ENCODE measurements around the gene RPL38.
A peak's percentile ranks its signal among the peaks of the same experiment; 100 is the strongest.

Gene RPL38

DNA sequence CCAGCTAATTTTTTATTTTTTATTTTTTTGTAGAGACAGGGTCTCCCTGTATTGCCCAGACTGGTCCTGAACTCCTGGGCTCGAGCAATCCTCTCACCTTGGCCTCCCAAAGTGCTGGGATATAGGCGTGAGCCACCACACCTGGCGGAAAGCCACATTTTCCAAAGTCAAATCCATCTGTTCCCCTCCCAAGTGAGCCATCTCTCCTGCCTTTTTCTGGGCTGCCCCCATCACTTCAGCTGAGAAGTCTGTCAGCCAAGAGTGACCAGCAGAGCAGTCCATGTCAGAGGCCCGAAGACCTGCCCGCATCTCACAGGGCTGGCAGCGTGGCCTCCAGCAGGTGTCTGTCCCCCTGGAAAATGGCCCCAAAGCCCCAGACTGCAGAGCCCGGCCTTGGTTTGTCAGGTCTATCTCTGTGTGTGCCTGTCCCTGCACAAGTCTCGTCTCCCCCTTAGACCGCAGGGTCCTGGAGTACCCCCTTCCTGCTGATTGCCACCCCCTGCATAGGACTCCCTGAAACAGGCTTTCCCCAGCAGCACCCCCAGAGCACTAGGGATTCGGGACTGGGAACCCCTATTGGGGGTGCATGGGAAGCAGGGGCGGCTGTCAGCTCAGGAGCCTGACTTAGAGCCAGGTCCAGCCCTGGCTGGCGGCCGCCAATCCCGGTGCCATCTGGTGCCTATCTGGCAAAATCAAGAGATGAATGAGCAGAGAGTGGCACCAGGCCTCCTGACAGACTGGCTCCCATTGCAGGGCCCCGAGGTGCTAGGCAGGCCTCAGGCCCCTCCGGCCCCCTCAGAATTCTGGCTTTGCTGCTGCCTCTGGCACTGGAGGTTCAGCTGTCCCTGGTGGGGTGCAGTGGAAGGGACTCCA, 17.7 kb downstream of the RPL38 start:
- no peaks in the 10 kb centered on the region for H3K9me3 Mint-ChIP-seq
- H3K36me3 Mint-ChIP-seq (ENCODE audit: low read depth): peaks cover 5% of the 10 kb centered on the region
- H3K27me3 Mint-ChIP-seq (ENCODE audit: low read depth): no peaks in the 10 kb centered on the region
- no peak overlapping the region for H3K4me3 Mint-ChIP-seq
- no peak overlapping the region for H3K27ac Mint-ChIP-seq
- no peaks in the 10 kb centered on the region for H3K4me1 Mint-ChIP-seq (ENCODE audit: low read depth)

DNA sequence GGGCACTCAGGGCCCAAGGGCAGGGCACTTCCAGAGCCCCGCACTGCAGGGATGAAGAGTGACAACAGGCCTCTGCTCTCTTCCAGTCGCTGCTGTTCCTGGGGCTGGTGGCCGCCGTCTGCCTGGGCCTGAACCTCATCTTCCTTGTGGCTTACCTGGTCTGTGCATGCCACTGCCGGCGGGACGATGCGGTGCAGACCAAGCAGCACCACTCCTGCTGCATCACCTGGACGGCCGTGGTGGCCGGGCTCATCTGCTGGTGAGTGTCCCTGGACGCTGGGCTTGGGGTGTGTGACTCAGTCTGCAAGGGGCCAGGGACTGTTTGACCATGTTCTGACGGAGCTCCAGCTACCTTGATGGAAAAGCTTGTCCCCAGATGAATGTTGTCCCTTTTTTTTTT, 18.9 kb downstream of the RPL38 start:
- H3K4me1 Mint-ChIP-seq (ENCODE audit: low read depth): no peaks in the 10 kb centered on the region
- H3K4me3 Mint-ChIP-seq: no peak overlapping the region
- H3K9me3 Mint-ChIP-seq: no peaks in the 10 kb centered on the region
- no peak overlapping the region for H3K27ac Mint-ChIP-seq
- H3K27me3 Mint-ChIP-seq (ENCODE audit: low read depth): no peaks in the 10 kb centered on the region
- peaks cover 5% of the 10 kb centered on the region for H3K36me3 Mint-ChIP-seq (ENCODE audit: low read depth)

DNA sequence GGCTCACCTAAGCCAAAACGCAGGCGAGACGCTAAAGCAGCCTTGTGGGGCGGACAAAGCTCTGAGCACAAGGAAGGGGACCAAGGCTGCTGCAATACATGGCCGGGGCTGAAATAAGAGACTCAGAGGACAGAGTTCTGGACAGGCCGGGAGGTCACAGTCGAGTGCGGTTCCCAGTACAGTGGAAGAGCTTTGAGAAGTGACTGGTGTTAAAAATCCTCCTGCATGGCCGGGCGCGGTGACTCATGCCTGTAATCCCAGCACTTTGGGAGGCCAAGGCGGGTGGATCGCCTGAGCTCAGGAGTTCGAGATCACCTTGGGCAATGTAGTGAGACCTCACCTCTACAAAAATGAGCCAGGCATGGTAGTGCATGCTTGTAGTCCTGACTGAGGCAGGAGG, 20.4 kb downstream of the RPL38 start:
- no peak overlapping the region for H3K27ac Mint-ChIP-seq
- H3K36me3 Mint-ChIP-seq (ENCODE audit: low read depth): peaks cover 5% of the 10 kb centered on the region
- no peaks in the 10 kb centered on the region for H3K4me1 Mint-ChIP-seq (ENCODE audit: low read depth)
- H3K9me3 Mint-ChIP-seq: no peaks in the 10 kb centered on the region
- no peaks in the 10 kb centered on the region for H3K27me3 Mint-ChIP-seq (ENCODE audit: low read depth)
- no peak overlapping the region for H3K4me3 Mint-ChIP-seq

DNA sequence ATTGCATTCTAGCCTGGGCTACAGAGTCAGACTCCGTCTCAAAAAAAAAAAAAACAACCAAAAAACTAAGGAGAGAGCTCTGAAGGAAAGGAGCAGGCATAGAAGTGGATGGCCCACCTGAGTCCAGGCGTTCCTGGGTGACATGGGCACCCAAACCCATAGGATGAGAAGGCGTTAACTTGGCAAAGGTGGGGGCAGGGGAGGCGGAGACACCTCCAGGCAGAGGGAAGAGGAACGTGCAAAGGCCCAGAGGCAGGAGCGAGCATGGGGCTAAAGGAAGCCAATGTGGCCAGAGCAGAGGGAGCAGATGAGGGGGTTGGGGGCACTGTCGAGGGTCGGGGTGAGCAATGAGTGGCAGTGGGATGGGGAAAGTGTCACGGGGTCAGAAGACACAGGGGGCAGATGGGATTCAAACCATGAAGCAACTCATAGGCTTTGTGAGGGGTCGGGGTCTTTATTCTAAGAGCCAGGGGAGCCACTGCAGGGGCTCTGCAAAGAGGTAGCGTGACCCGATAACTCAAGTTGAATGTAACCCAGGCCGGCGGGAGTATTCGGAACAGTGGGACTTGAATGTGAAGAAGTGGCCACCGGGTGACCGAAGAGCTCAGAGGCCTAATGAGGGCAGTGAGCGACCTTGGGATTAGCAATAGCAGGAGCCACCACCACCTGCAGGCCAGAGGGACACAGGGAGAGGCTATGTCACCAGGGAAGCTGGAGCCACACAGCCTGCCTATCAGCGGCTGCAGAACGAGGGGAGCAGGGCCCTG, 21.7 kb downstream of the RPL38 start:
- Mint-ChIP-seq H3K27me3 (ENCODE audit: low read depth) (no peaks in the 10 kb centered on the region), H3K9me3 (no peaks in the 10 kb centered on the region), H3K4me3 (no peak overlapping the region), H3K27ac (no peak overlapping the region), H3K4me1 (ENCODE audit: low read depth) (no peaks in the 10 kb centered on the region), H3K36me3 (ENCODE audit: low read depth) (peaks cover 3% of the 10 kb centered on the region)

DNA sequence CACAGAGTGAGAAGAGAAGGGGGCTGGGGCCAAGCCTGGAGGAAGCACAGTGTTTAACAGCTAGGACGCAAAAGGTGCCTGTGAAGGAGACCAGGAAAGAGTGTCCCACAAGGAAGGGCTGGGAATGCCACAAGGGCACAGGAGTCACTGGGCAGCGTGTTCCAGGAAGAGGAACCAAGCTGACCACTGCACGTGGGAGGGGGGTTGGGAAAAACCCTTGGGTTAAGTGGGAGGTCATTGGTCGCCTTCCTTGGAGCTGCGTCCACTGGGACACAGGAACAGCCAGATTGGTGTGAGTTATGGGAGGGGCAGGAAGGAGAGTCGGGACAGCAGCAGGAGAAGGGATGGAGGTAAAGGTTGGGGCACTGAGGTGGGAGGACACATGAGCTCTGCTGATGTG, 22.8 kb downstream of the RPL38 start:
- Mint-ChIP-seq H3K4me1 (ENCODE audit: low read depth) (no peaks in the 10 kb centered on the region), H3K27me3 (ENCODE audit: low read depth) (no peaks in the 10 kb centered on the region), H3K27ac (peak overlapping the region; percentile 50), H3K4me3 (no peak overlapping the region), H3K36me3 (ENCODE audit: low read depth) (peaks cover 4% of the 10 kb centered on the region), H3K9me3 (no peaks in the 10 kb centered on the region)

DNA sequence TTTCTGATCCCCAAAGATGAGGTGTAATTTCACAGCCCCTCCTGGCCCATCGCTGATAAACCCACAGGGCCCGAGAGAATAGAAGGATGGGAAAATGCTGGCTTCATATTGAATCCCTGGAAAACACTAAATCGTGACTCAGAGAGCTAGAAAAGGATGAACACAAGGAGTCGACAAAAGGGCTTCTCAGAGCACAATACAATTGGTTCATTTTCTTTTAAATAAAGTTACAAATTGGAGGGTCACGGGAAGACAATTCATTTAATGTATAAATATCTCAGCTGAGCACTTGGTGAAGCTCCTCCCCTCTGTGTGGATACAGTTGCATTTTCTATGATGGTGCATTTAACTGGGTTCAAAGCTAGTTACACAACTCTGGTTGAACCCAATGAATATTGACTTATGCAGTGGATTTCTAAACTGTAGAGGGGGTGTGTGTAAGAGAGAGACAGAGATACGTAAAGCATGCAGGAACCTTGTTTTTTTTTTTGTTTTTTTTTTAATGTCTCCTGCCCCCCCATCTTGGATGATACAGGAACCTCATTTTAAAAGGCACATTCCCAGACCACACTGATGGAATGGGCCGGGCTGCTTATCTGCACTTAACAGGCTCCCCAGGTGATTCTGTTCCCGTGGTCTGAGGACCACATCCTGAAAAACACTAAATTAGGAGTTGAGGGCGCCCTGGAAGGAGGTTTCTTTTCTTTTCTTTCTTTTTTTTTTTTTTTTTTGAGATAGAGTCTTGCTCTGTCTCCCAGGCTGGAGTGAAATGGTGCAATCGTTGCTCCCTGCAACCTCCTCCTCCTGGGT, 24.0 kb downstream of the RPL38 start:
- no peaks in the 10 kb centered on the region for H3K9me3 Mint-ChIP-seq
- H3K27ac Mint-ChIP-seq: no peak overlapping the region
- no peaks in the 10 kb centered on the region for H3K27me3 Mint-ChIP-seq (ENCODE audit: low read depth)
- peaks cover 4% of the 10 kb centered on the region for H3K36me3 Mint-ChIP-seq (ENCODE audit: low read depth)
- no peak overlapping the region for H3K4me3 Mint-ChIP-seq
- no peaks in the 10 kb centered on the region for H3K4me1 Mint-ChIP-seq (ENCODE audit: low read depth)

DNA sequence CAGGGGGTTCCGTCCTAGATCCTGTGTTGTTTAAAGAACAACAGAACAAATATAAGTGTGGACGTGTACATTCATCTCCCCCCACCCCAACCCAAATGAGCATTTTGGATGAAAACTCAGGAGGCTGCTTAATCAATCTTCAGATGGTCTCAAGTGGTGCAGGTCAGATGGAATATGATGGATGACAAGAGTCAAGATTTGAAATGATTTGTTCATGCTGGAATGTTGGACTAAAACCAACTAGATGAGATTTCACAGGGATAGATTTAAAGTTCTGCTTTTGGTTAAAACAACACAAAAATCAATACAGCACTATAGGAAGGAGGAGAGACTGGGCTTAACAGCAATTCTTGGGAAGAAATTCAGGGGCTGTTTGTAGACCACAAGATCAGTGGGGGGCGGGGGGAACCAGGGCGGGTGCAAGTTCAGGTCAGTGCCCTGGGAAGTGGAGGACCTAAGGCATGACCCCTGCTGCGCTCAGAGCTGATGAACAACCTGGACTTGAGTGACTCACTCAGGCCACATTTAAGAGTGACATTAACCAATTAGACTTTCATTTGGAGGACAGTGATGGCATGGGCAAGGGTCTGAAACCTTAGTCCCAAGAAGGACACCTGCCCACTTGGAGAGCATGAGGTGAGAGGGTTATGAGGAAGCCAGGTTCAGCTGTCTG, 25.0 kb downstream of the RPL38 start:
- Mint-ChIP-seq H3K27ac (no peak overlapping the region), H3K27me3 (ENCODE audit: low read depth) (no peaks in the 10 kb centered on the region)

DNA sequence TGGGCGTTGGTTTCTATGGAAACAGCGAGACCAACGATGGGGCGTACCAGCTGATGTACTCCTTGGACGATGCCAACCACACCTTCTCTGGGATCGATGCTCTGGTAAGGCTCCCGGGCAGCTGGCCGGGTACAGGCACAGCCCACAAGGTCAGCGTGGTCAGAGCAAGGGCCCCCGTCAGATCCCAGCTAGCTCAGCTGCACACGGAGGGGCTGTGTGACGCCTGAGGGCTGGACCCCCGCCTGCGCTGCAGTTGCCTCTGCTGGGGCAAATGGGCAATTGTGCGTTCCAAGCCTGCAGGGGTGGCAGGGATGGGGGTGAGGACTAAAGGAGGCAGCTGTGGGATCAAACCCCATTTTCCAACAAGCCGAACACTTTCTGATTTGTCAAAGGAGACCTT, 27.4 kb downstream of the RPL38 start:
- no peaks in the 10 kb centered on the region for H3K27me3 Mint-ChIP-seq (ENCODE audit: low read depth)
- H3K9me3 Mint-ChIP-seq: no peaks in the 10 kb centered on the region
- no peak overlapping the region for H3K27ac Mint-ChIP-seq
- H3K36me3 Mint-ChIP-seq (ENCODE audit: low read depth): peaks cover 1% of the 10 kb centered on the region
- no peak overlapping the region for H3K4me3 Mint-ChIP-seq
- H3K4me1 Mint-ChIP-seq (ENCODE audit: low read depth): peaks cover 2% of the 10 kb centered on the region

More for the DNA sequence above, 25.0 kb downstream of the RPL38 start:
- Mint-ChIP-seq H3K36me3 (ENCODE audit: low read depth) (peaks cover 4% of the 10 kb centered on the region), H3K4me1 (ENCODE audit: low read depth) (no peaks in the 10 kb centered on the region), H3K9me3 (no peaks in the 10 kb centered on the region), H3K4me3 (no peak overlapping the region)

DNA sequence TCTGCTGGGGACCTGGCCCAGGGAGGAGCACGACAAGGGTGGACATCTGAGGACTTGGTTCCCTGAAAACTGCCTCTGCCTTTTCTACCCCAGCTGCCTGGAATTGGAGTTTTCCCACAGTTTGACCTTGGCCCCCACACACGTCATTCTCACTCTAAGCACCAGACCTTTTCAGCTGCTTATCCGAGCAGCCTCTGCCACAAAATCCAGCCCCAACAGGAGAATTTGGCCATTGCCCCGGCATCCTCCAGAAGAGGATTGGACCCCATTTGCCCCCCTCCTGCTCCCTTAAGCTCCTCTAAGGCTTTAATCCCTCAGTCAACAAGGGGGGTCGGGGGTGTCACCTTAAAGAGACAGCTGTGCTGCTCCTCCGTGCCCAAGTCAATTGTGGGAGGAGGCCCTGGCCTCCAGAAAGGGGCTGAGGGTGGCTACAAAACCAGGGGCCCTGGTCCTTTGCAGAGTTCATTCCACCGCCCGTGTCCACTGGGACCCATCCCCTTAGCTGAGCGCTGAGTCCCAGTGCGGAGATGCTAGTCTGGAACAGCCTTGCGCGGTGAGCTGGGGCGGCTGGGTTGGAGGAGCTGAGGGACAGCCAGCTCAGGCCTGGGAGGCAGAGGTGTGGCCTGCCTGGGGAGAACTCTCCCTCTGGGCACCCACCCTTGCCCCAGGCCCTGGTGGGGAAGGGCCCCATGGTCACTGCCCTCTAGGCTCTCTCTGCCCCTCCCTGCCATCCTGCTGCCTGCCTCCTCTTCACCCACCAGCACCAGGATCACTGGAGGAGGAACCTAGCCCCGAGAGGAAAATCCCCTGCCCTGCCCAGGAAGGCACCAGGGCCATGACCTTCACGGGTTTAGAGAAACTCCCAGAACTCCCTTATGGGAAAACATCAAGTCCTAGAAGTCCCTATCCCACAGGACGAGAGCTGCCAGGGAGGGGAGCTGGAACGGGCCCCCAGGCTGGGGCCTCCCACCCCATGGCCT, 28.7 kb downstream of the RPL38 start:
- Mint-ChIP-seq H3K27ac (no peak overlapping the region), H3K4me3 (no peak overlapping the region), H3K27me3 (ENCODE audit: low read depth) (no peaks in the 10 kb centered on the region), H3K4me1 (ENCODE audit: low read depth) (peaks cover 2% of the 10 kb centered on the region), H3K36me3 (ENCODE audit: low read depth) (peaks cover 1% of the 10 kb centered on the region), H3K9me3 (no peaks in the 10 kb centered on the region)

DNA sequence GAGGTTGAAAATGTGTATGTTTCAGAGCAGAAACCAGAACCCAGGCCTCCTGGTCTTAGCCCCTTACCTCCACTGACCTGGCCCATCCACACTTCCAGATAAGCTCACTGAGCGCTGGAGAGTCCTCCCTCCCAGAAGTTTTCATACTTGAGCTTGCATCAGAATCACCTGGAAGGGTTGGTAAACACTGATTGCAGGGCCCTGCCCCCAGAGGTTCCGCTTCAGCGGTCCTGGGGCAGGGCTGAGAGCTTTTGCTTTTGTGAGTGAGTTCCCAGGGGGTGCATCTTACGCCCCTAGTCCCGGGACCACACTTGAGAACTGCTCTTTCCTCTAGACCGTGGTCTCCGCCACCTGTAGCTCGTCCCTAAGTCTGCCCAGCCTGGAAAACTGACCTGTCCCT, 30.5 kb downstream of the RPL38 start:
- Mint-ChIP-seq H3K9me3 (no peaks in the 10 kb centered on the region), H3K4me3 (no peak overlapping the region), H3K4me1 (ENCODE audit: low read depth) (peaks cover 2% of the 10 kb centered on the region), H3K27ac (no peak overlapping the region), H3K36me3 (ENCODE audit: low read depth) (peaks cover 1% of the 10 kb centered on the region), H3K27me3 (ENCODE audit: low read depth) (no peaks in the 10 kb centered on the region)

DNA sequence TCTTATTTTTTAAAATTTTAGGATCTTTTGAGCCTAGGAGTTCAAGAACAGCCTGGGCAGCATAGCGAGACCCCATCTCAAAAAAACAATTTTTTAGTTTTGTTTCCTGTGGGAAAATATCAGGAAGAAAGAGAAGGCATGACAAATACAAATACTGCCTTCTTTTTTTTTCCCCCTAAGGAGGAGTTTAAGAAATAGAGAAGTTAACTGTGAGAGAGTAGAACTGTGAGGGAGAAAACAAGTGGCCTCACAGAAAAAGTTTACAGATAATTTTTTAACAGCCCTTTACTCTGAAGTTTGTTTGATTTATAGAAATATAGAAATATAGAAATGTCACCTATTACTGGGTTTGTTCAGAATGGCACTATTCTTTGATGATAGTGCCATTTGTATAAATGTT, 31.0 kb downstream of the RPL38 start:
- H3K4me1 Mint-ChIP-seq (ENCODE audit: low read depth): peaks cover 2% of the 10 kb centered on the region
- H3K4me3 Mint-ChIP-seq: no peak overlapping the region
- no peaks in the 10 kb centered on the region for H3K9me3 Mint-ChIP-seq
- no peak overlapping the region for H3K27ac Mint-ChIP-seq
- H3K27me3 Mint-ChIP-seq (ENCODE audit: low read depth): no peaks in the 10 kb centered on the region
- peaks cover 1% of the 10 kb centered on the region for H3K36me3 Mint-ChIP-seq (ENCODE audit: low read depth)

DNA sequence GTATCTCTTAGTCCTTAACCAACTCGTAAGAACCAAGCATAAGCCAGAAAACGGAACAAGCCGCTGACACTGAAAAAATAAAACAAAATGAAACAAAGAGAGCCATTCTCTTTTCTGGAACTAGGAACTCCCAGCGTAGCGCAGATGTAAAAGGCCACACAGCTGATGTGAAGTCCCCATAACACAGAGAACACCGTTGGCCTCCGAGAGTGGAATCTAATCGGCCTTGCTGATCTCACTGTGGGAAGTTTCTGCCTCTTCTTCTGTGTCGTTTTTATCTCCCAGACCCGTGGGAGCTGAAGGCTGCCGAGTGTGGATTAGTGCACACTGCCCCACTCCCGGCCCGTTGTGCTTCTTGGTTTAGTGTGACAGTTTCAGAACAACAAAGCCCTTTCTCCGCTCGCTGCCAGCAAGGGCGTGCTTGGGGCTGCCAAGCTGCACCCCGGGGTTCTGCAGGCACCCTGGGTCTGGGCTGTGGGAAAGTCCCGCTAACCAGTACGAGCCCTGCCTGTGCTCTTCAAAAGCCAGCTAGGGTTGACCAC, 31.6 kb downstream of the RPL38 start:
- peaks cover 1% of the 10 kb centered on the region for H3K36me3 Mint-ChIP-seq (ENCODE audit: low read depth)
- peaks cover 2% of the 10 kb centered on the region for H3K4me1 Mint-ChIP-seq (ENCODE audit: low read depth)
- H3K27ac Mint-ChIP-seq: no peak overlapping the region
- H3K9me3 Mint-ChIP-seq: no peaks in the 10 kb centered on the region
- no peaks in the 10 kb centered on the region for H3K27me3 Mint-ChIP-seq (ENCODE audit: low read depth)
- no peak overlapping the region for H3K4me3 Mint-ChIP-seq

DNA sequence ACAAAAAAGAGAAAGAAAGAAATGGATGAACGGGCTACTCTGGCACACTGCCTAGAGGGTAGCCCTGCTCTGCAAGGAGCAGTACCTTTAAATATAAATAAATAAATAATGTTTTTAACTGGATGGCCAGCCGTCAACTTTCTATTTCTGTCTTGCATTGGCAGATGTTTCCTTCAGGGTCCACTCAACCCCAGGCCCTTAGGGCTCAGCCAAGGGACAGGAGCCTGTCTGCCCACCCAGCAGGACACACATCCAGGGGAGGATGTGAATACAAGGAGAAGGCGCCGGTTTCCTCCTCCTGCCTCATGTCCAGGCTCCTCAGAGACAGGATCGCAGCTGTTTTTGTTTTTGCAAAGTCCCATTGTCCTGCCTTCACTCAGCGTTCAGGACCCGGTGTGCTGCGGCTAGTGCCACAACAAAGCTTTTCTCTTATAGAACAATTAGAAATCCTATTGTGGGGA, 32.5 kb downstream of the RPL38 start:
- Mint-ChIP-seq H3K27me3 (ENCODE audit: low read depth) (no peaks in the 10 kb centered on the region), H3K27ac (no peak overlapping the region), H3K4me1 (ENCODE audit: low read depth) (peaks cover 2% of the 10 kb centered on the region), H3K36me3 (ENCODE audit: low read depth) (no peaks in the 10 kb centered on the region), H3K4me3 (no peak overlapping the region), H3K9me3 (no peaks in the 10 kb centered on the region)
